HepG2 (cell line): Measurements from ENCODE around the gene CACNA1C. TPM values are rescaled to one million over a fixed set of nuclear protein-coding genes. Genes with fewer than 3 reads are reported as not detected.

Source experiments
- ESRRA ChIP-seq: sonication (generic); formaldehyde crosslinking; IDR thresholded peaks from 2 replicates; pipeline ENCODE4 v1.5.1; 2020; ENCODE audit warnings: mild to moderate bottlenecking, low read depth, missing genetic modification reagents
- JARID2 ChIP-seq: sonication (generic); formaldehyde crosslinking; IDR thresholded peaks from 2 replicates; pipeline ENCODE4 v1.8.1; 2023; ENCODE audit warnings: missing genetic modification reagents, inconsistent platforms; ENCODE audit not compliant: insufficient replicate concordance
- MATR3 ChIP-seq: sonication (generic); formaldehyde crosslinking; IDR thresholded peaks from 2 replicates; pipeline ENCODE4 v1.4.0; 2020; ENCODE audit warnings: missing genetic modification reagents
- SP2 ChIP-seq: sonication (generic); formaldehyde crosslinking; IDR thresholded peaks from 2 replicates; pipeline ENCODE4 v1.5.1; 2020; ENCODE audit warnings: mild to moderate bottlenecking, missing genetic modification reagents
- TOE1 ChIP-seq: sonication (generic); formaldehyde crosslinking; IDR thresholded peaks from 2 replicates; pipeline ENCODE4 v1.4.0; 2020; ENCODE audit warnings: mild to moderate bottlenecking, missing genetic modification reagents
- ZBTB7B ChIP-seq: sonication (generic); formaldehyde crosslinking; IDR thresholded peaks from 2 replicates; pipeline ENCODE4 v1.4.0; 2020; ENCODE audit warnings: missing genetic modification reagents
- ZNF792 ChIP-seq: IDR thresholded peaks from 2 replicates; pipeline ENCODE4 v1.6.1; 2016
- polyA plus RNA-seq, 8 experiments: library from polyadenylated mRNA; depleted of rRNA in 3 of 8; stranded (reverse) in 7 of 8; unstranded in 1 of 8; fragments of >200 nt; fragmentation: Illumina TruSeq in 4 of 8; extraction: Trizol in 4 of 8; gene quantifications; 2 replicates each; pipeline versions ENCODE4 v1.2.1 to v1.2.3, GENCODE V29; 2011 to 2016; ENCODE audit warnings: low read depth in 4 of 8, missing spikeins in 1 of 8, mixed read lengths in 1 of 8; ENCODE audit not compliant: insufficient read depth in 1 of 8
- total RNA-seq, 5 experiments: library from RNA; depleted of rRNA; stranded (reverse); fragments of >200 nt; fragmentation: Illumina TruSeq; extraction: Trizol; gene quantifications; 2 replicates each; pipeline ENCODE4 v1.2.3, GENCODE V29; 2016; ENCODE audit warnings: low read depth in 1 of 5
- TF ChIP-seq, protein P1 (sequence below), 2 experiments: fragments of 450-650 bp in 1 of 2; sonication (generic) in 1 of 2; formaldehyde crosslinking in 1 of 2; IDR thresholded peaks; 2 replicates each; pipeline versions ENCODE4 v1.6.1 to v1.8.0; 2016 to 2022; ENCODE audit warnings: antibody characterized with exemption in 1 of 2, mild to moderate bottlenecking in 1 of 2, missing genetic modification reagents in 1 of 2
- TF ChIP-seq, protein P2 (sequence below): sonication (generic); formaldehyde crosslinking; IDR thresholded peaks from 2 replicates; pipeline ENCODE4 v1.5.0; 2020; ENCODE audit warnings: mild to moderate bottlenecking, missing genetic modification reagents, borderline replicate concordance
- TF ChIP-seq, protein P3 (sequence below): sonication (generic); formaldehyde crosslinking; conservative IDR thresholded peaks from 2 replicates; pipeline ENCODE4 v1.4.0; 2020; ENCODE audit warnings: missing genetic modification reagents
- TF ChIP-seq, protein P4 (sequence below): sonication (generic); formaldehyde crosslinking; IDR thresholded peaks from 2 replicates; pipeline ENCODE4 v1.4.0; 2020; ENCODE audit warnings: missing genetic modification reagents

The CACNA1C gene
- total and polyA plus RNA-seq, 2 of the 13 experiments (the other 11 are each of a cell fraction or from before 2014, with no cell fraction given) = not detected

DNA sequence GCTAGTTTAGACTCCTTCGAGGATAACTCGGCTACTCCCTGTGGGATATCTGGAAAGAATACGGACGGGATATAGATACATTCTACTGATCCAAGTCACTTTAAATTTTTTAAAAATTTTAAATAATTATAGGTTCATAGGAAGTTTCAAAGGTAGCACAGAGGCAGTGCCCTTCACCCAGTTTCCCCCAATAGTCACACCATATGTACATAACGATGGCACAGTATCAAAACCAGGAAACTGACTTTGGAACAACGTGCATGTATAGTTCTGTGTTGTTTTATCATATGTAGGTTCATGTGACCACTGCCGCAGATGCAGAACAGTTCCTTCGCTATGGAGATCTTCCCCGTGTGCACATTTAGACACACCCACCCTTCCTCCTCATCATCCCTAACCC is 352.3 kb downstream of the CACNA1C start (continued):
- TF ChIP-seq, protein P1, sequence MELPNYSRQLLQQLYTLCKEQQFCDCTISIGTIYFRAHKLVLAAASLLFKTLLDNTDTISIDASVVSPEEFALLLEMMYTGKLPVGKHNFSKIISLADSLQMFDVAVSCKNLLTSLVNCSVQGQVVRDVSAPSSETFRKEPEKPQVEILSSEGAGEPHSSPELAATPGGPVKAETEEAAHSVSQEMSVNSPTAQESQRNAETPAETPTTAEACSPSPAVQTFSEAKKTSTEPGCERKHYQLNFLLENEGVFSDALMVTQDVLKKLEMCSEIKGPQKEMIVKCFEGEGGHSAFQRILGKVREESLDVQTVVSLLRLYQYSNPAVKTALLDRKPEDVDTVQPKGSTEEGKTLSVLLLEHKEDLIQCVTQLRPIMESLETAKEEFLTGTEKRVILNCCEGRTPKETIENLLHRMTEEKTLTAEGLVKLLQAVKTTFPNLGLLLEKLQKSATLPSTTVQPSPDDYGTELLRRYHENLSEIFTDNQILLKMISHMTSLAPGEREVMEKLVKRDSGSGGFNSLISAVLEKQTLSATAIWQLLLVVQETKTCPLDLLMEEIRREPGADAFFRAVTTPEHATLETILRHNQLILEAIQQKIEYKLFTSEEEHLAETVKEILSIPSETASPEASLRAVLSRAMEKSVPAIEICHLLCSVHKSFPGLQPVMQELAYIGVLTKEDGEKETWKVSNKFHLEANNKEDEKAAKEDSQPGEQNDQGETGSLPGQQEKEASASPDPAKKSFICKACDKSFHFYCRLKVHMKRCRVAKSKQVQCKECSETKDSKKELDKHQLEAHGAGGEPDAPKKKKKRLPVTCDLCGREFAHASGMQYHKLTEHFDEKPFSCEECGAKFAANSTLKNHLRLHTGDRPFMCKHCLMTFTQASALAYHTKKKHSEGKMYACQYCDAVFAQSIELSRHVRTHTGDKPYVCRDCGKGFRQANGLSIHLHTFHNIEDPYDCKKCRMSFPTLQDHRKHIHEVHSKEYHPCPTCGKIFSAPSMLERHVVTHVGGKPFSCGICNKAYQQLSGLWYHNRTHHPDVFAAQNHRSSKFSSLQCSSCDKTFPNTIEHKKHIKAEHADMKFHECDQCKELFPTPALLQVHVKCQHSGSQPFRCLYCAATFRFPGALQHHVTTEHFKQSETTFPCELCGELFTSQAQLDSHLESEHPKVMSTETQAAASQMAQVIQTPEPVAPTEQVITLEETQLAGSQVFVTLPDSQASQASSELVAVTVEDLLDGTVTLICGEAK (IDR thresholded peaks at IDR 0.05) = no peak
- TF ChIP-seq, protein P1 (CRISPR knock-in tag; IDR thresholded peaks at IDR 0.05) = no peak
- TF ChIP-seq ESRRA (no peak), TOE1 (CRISPR knock-in tag) (no peak), ZBTB7B (no peak), SP2 (CRISPR knock-in tag) (no peak), JARID2 (no peak), ZNF792 (CRISPR knock-in tag) (no peak), MATR3 (no peak)
- TF ChIP-seq, protein P2, sequence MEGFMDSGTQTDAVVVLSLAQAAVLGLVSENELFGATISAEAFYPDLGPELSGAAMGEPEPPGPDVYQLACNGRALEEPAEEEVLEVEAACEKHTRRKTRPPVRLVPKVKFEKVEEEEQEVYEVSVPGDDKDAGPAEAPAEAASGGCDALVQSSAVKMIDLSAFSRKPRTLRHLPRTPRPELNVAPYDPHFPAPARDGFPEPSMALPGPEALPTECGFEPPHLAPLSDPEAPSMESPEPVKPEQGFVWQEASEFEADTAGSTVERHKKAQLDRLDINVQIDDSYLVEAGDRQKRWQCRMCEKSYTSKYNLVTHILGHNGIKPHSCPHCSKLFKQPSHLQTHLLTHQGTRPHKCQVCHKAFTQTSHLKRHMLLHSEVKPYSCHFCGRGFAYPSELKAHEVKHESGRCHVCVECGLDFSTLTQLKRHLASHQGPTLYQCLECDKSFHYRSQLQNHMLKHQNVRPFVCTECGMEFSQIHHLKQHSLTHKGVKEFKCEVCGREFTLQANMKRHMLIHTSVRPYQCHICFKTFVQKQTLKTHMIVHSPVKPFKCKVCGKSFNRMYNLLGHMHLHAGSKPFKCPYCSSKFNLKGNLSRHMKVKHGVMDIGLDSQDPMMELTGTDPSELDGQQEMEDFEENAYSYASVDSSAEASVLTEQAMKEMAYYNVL (CRISPR knock-in tag) = no peak
- TF ChIP-seq, protein P3, sequence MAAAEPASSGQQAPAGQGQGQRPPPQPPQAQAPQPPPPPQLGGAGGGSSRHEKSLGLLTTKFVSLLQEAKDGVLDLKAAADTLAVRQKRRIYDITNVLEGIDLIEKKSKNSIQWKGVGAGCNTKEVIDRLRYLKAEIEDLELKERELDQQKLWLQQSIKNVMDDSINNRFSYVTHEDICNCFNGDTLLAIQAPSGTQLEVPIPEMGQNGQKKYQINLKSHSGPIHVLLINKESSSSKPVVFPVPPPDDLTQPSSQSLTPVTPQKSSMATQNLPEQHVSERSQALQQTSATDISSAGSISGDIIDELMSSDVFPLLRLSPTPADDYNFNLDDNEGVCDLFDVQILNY (CRISPR knock-in tag) = no peak
- TF ChIP-seq, protein P4, sequence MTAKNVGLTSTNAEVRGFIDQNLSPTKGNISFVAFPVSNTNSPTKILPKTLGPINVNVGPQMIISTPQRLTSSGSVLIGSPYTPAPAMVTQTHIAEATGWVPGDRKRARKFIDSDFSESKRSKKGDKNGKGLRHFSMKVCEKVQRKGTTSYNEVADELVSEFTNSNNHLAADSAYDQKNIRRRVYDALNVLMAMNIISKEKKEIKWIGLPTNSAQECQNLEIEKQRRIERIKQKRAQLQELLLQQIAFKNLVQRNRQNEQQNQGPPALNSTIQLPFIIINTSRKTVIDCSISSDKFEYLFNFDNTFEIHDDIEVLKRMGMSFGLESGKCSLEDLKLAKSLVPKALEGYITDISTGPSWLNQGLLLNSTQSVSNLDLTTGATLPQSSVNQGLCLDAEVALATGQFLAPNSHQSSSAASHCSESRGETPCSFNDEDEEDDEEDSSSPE = no peak
- TF ChIP-seq, all 625 proteins: peak for 0
